H1 (cell line): ENCODE data around the gene BRINP3. TPM values are rescaled to one million over a fixed set of nuclear protein-coding genes. Genes with fewer than 3 reads are reported as not detected.

Experiments
- CTCF ChIA-PET: fragments of 300-600 bp; sonication (Branson Sonifier 250); formaldehyde crosslinking; loops from one replicate; lab custom pipeline; 2021; ENCODE audit not compliant: partially characterized antibody; lab: Charles Lee
- POLR2A ChIA-PET: fragments of 300-600 bp; sonication (Branson Sonifier 250); formaldehyde crosslinking; loops from one replicate; lab custom pipeline; 2021; ENCODE audit warnings: inconsistent platforms; ENCODE audit not compliant: partially characterized antibody; lab: Charles Lee
- DNase-seq, 2 experiments: peaks; one replicate each; pipeline versions ENCODE4 v3.0.0 to v3.0.0-alpha.2; 2010 to 2022; ENCODE audit warnings: low spot score in 2 of 2, low read depth in 1 of 2, mixed read lengths in 1 of 2
- FAIRE-seq: peaks from 2 replicates; lab custom pipeline; 2011; peaks lifted over from hg19 to GRCh38; lab: Jason Lieb, UNC
- H2AFZ ChIP-seq: 2 replicates; pipeline ENCODE4 v1.8.1; 2012; ENCODE audit warnings: low read length, inconsistent platforms
- H2AK5ac ChIP-seq: 2 replicates; pipeline ENCODE4 v1.6.1; 2013; ENCODE audit warnings: low read depth, low read length
- H2BK120ac ChIP-seq: replicated peaks from 2 replicates; pipeline ENCODE3; 2013; ENCODE audit warnings: low read depth, low read length, inconsistent platforms
- H2BK12ac ChIP-seq: 2 replicates; pipeline ENCODE4 v1.6.1; 2013; ENCODE audit warnings: low read depth, low read length
- H2BK15ac ChIP-seq: 2 replicates; pipeline ENCODE4 v1.6.1; 2013; ENCODE audit warnings: low read length
- H2BK20ac ChIP-seq: 2 replicates; pipeline ENCODE4 v1.6.1; 2013; ENCODE audit warnings: low read length
- H2BK5ac ChIP-seq: 2 replicates; pipeline ENCODE4 v1.6.1; 2013; ENCODE audit warnings: low read depth, low read length
- H3K14ac ChIP-seq: 2 replicates; pipeline ENCODE4 v1.6.1; 2013; ENCODE audit warnings: inconsistent platforms; ENCODE audit not compliant: insufficient read length
- H3K18ac ChIP-seq: 2 replicates; pipeline ENCODE4 v1.6.1; 2013; ENCODE audit warnings: low read length; ENCODE audit errors: extremely low read depth
- H3K23ac ChIP-seq: 2 replicates; pipeline ENCODE4 v1.6.1; 2013; ENCODE audit warnings: inconsistent platforms; ENCODE audit not compliant: insufficient read length
- H3K23me2 ChIP-seq: 2 replicates; pipeline ENCODE4 v1.6.1; 2013; ENCODE audit warnings: low read depth, low read length
- H3K27ac ChIP-seq: 2 replicates; pipeline ENCODE4 v1.6.1; 2011; ENCODE audit warnings: low read depth, low read length, inconsistent platforms
- H3K27me3 ChIP-seq, 4 experiments: replicated peaks in 1 of 4; 1 replicate in 1 of 4; 2 replicates in 3 of 4; pipeline versions ENCODE4 v1.6.1 to v1.8.1; 2011 to 2013; ENCODE audit warnings: low read length in 3 of 4, mild to moderate bottlenecking in 3 of 4, inconsistent platforms in 2 of 4, mixed read lengths in 2 of 4, moderate library complexity in 1 of 4; ENCODE audit not compliant: control insufficient read depth in 3 of 4, insufficient read depth in 3 of 4; ENCODE audit errors: extremely low read depth in 1 of 4
- H3K36me3 ChIP-seq, 4 experiments: 2 replicates each; pipeline versions ENCODE4 v1.6.1 to v1.8.1; 2011 to 2013; ENCODE audit warnings: mild to moderate bottlenecking in 4 of 4, low read length in 3 of 4, moderate library complexity in 2 of 4, control low read depth in 1 of 4, inconsistent platforms in 1 of 4; ENCODE audit not compliant: insufficient read depth in 4 of 4, control insufficient read depth in 2 of 4
- H3K4ac ChIP-seq: replicated peaks from 2 replicates; pipeline ENCODE3; 2013; ENCODE audit warnings: low read length, low read depth, mixed read lengths, inconsistent platforms; ENCODE audit not compliant: insufficient read length
- H3K4me1 ChIP-seq, 4 experiments: replicated peaks in 1 of 4; 1 replicate in 1 of 4; 2 replicates in 3 of 4; pipeline versions ENCODE4 v1.6.1 to v1.8.1; 2011 to 2013; ENCODE audit warnings: low read length in 3 of 4, inconsistent platforms in 2 of 4, mixed read lengths in 1 of 4; ENCODE audit not compliant: insufficient read depth in 4 of 4, control insufficient read depth in 3 of 4
- H3K4me2 ChIP-seq, 2 experiments: 2 replicates each; pipeline versions ENCODE4 v1.6.1 to v1.8.1; 2011 to 2013; ENCODE audit warnings: low read depth in 2 of 2, low read length in 2 of 2, control low read depth in 1 of 2, inconsistent platforms in 1 of 2, mild to moderate bottlenecking in 1 of 2; ENCODE audit not compliant: insufficient read depth in 1 of 2
- H3K4me3 ChIP-seq, 4 experiments: fragments of 200-600, 300-600 bp in 1 of 4; sonication (generic), shearing (Covaris generic), sonication (Bioruptor Twin) in 1 of 4; 2 replicates each; pipeline versions ENCODE4 v1.5.1 to v1.8.1; 2011 to 2016; ENCODE audit warnings: low read length in 4 of 4, low read depth in 3 of 4, control low read depth in 2 of 4, inconsistent platforms in 2 of 4, mild to moderate bottlenecking in 2 of 4, mixed read lengths in 1 of 4, moderate library complexity in 1 of 4; ENCODE audit not compliant: insufficient read depth in 2 of 4; ENCODE audit errors: extremely low read depth in 1 of 4
- H3K56ac ChIP-seq: replicated peaks from 2 replicates; pipeline ENCODE3; 2013; ENCODE audit warnings: low read depth, mild to moderate bottlenecking, mixed read lengths, low read length, inconsistent platforms; ENCODE audit not compliant: insufficient read length
- H3K79me1 ChIP-seq: 2 replicates; pipeline ENCODE4 v1.6.1; 2013; ENCODE audit warnings: low read depth, low read length, control low read depth
- H3K79me2 ChIP-seq, 2 experiments: 2 replicates each; pipeline versions ENCODE4 v1.6.1 to v1.8.1; 2012 to 2013; ENCODE audit warnings: low read length in 2 of 2, mild to moderate bottlenecking in 2 of 2, inconsistent platforms in 1 of 2; ENCODE audit not compliant: insufficient read depth in 2 of 2, control insufficient read depth in 1 of 2
- H3K9ac ChIP-seq, 4 experiments: replicated peaks in 1 of 4; 1 replicate in 1 of 4; 2 replicates in 3 of 4; pipeline versions ENCODE4 v1.6.1 to v1.8.1; 2011 to 2013; ENCODE audit warnings: low read depth in 3 of 4, low read length in 3 of 4, control low read depth in 2 of 4, mild to moderate bottlenecking in 2 of 4, moderate library complexity in 2 of 4, inconsistent platforms in 1 of 4; ENCODE audit errors: extremely low read depth in 1 of 4
- H3K9me3 ChIP-seq, 2 experiments: 2 replicates each; pipeline versions ENCODE4 v1.6.1 to v1.8.1; 2012 to 2013; ENCODE audit warnings: mild to moderate bottlenecking in 2 of 2, moderate library complexity in 2 of 2, control low read depth in 1 of 2, inconsistent platforms in 1 of 2, low read depth in 1 of 2, low read length in 1 of 2, mixed read lengths in 1 of 2; ENCODE audit not compliant: insufficient read depth in 2 of 2
- H4K20me1 ChIP-seq, 2 experiments: replicated peaks in 1 of 2; 2 replicates each; pipeline versions ENCODE3 to v1.8.1; 2011 to 2013; ENCODE audit warnings: inconsistent platforms in 2 of 2, low read length in 2 of 2, mild to moderate bottlenecking in 1 of 2; ENCODE audit not compliant: insufficient read depth in 2 of 2, control insufficient read depth in 1 of 2
- H4K5ac ChIP-seq: 2 replicates; pipeline ENCODE4 v1.6.1; 2013; ENCODE audit warnings: low read length, low read depth, mixed read lengths, inconsistent platforms; ENCODE audit not compliant: insufficient read length
- H4K8ac ChIP-seq: 2 replicates; pipeline ENCODE4 v1.8.0; 2013; ENCODE audit warnings: mild to moderate bottlenecking, moderate library complexity, low read length, inconsistent platforms; ENCODE audit not compliant: insufficient read depth; ENCODE audit errors: extremely low read depth
- H4K91ac ChIP-seq: replicated peaks from 2 replicates; pipeline ENCODE3; 2013; ENCODE audit warnings: low read length, mixed read lengths, inconsistent platforms; ENCODE audit not compliant: insufficient read length
- BRCA1 ChIP-seq: IDR thresholded peaks from 2 replicates; pipeline ENCODE4 v1.6.1; 2012; ENCODE audit warnings: low read depth, low read length, improper control_type of control experiment
- RAD21 ChIP-seq, 2 experiments: IDR thresholded peaks in 1 of 2; conservative IDR thresholded peaks in 1 of 2; 2 replicates each; pipeline ENCODE4 v1.6.1; 2011; ENCODE audit warnings: low read depth in 2 of 2, low read length in 2 of 2, improper control_type of control experiment in 1 of 2, inconsistent platforms in 1 of 2, mild to moderate bottlenecking in 1 of 2, moderate library complexity in 1 of 2
- WGBS, 2 experiments: shearing (Covaris generic) in 1 of 2; methylation state at CpG; one replicate each; pipeline versions ENCODE4 v1.1.6 to v1.1.7; 2013 to 2015; ENCODE audit warnings: low lambda C conversion rate in 2 of 2, mixed read lengths in 2 of 2, inconsistent platforms in 1 of 2, low coverage in 1 of 2, missing lambda C conversion rate in 1 of 2; ENCODE audit not compliant: insufficient replicate concordance in 2 of 2, insufficient coverage in 1 of 2, insufficient read length in 1 of 2; ENCODE audit errors: extremely low coverage in 1 of 2, missing lambda C conversion rate in 1 of 2; 5-methylcytosine and 5-hydroxymethylcytosine counted together
- polyA plus RNA-seq, 7 experiments: library from polyadenylated mRNA; depleted of rRNA in 3 of 7; stranded (reverse) in 5 of 7; unstranded in 2 of 7; fragments of >200 nt in 5 of 7; fragments of 200-250 nt in 2 of 7; gene quantifications; 1 replicate in 5 of 7; 2 replicates in 1 of 7; 4 replicates in 1 of 7; pipeline versions ENCODE4 v1.2.1 to v1.2.3, GENCODE V29; 2011 to 2013; ENCODE audit warnings: missing spikeins in 2 of 7, mixed read lengths in 2 of 7
- total RNA-seq: library from RNA; stranded (reverse); fragmentation: NEBNext Ultra II Directional; extraction: Animal tissue kit (Norgen Biotek cat#: 25700); gene quantifications from 2 replicates; pipeline ENCODE4 v1.2.1, GENCODE V29; 2021

BRINP3 gene
- total and polyA plus RNA-seq, 2 of the 8 experiments (the other 6 are each of a cell fraction or from before 2014, with no cell fraction given): not detected

DNA sequence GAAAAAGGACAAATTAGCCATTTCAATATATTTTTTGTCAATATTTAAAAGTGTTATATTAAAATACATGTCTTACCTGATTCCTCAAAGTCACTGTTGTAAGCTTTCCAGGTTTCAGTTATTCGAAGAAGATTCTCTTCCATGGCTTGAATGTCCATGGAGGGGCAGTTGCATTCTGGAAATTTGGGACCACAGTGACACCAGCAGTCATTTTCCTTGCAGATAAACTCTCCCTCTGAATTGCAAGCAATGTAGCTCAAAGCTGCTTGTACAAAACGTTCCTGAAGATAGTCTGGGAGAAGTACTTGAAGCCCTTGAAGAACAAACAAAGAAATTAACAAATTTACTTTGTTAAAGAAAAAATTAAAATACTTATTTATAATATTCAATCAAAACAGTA lies 251.7 kb downstream of the BRINP3 start:
- Histone ChIP-seq H4K20me1 (no peaks in the 10 kb centered on the region), H2BK15ac (no peak overlapping the region), H3K27me3 (no peaks in the 10 kb centered on the region), H3K14ac (no peak overlapping the region), H3K56ac (no peak overlapping the region), H4K8ac (no peak overlapping the region), H3K27ac (no peak overlapping the region), H2BK120ac (no peak overlapping the region), H3K9me3 (no peaks in the 10 kb centered on the region), H3K9ac (no peak overlapping the region), H3K4ac (no peak overlapping the region), H3K79me1 (no peaks in the 10 kb centered on the region), H3K4me3 (no peak overlapping the region), H3K4me2 (no peak overlapping the region), H2BK12ac (no peak overlapping the region), H4K5ac (no peak overlapping the region), H2AK5ac (no peak overlapping the region), H2AFZ (peak overlapping the region; percentile 32; the same call in 1 of the 2 replicates), H3K36me3 (no peaks in the 10 kb centered on the region), H3K4me1 (no peaks in the 10 kb centered on the region), H3K18ac (no peak overlapping the region), H3K23ac (no peak overlapping the region), H3K79me2 (no peaks in the 10 kb centered on the region), H3K23me2 (no peaks in the 10 kb centered on the region), H4K91ac (no peak overlapping the region), H2BK20ac (no peak overlapping the region), H2BK5ac (no peak overlapping the region)
- DNase-seq (no peak), FAIRE-seq (no peak)
- ChIA-PET CTCF (no interaction called here), POLR2A (no interaction called here)
- 81% methylated on average over 2 of the region's 2 CpGs; no CpG with 5 or more reads in 1 of the 2 experiments for WGBS, 2 experiments
- TF ChIP-seq BRCA1 (no peak), RAD21 (IDR thresholded peaks at IDR 0.05 in 1 of 2, conservative IDR thresholded peaks at IDR 0.05 in 1 of 2; ENCODE audit: low read depth in 2 of 2, low read length in 2 of 2) (peak; percentile 9; a peak in 2 of 4 replicates)
